ENCODE measurements around the gene LYAR.

LYAR gene

DNA sequence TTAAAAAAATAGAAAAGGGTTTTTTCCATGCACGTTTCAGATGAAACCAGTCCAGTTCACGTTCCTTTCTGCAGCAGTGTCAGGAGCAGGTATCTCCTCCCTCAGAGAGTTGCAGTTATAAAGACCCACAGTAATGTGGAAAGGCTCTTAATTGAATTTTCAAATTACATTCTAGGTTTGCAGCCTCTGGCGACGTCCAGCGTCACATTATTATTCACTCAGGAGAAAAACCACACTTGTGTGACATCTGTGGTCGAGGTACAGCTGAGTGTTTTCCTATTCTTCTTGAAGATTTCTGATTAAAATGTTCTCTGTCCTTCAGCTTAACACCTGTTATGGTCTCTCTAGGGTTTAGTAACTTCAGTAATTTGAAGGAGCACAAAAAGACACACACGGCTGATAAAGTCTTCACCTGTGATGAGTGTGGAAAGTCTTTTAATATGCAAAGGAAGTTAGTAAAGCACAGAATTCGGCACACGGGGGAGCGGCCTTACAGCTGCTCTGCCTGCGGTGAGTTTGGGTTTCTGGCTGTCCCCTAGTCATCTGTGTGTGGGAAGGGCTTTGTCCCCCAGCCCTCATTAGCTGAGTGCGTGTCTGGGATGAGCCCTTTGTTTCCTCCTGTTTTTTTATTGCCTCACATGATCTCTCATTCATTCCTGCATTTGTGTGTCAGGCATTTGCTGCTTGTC, 25.7 kb upstream of the LYAR start:
- no peak for DNase-seq

DNA sequence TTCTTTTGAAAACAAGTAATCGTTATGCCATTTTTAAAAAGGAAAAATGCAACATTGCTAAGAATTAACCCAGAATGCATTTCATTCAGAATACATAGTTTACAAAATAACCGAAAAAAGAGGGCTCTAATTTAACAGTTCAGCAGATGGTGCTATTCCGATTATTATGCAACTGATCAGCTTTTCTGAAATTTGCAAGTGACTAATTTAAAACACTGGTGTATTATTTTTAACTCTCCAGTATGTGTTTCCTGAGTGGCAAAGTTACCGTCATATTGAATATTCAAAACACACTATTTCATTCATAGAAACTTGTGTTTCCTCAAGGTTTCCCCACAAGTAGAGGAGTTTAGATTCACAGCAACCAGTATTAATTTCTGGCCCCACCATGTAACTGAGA, 21.2 kb upstream of the LYAR start:
- DNase-seq, result no peak

DNA sequence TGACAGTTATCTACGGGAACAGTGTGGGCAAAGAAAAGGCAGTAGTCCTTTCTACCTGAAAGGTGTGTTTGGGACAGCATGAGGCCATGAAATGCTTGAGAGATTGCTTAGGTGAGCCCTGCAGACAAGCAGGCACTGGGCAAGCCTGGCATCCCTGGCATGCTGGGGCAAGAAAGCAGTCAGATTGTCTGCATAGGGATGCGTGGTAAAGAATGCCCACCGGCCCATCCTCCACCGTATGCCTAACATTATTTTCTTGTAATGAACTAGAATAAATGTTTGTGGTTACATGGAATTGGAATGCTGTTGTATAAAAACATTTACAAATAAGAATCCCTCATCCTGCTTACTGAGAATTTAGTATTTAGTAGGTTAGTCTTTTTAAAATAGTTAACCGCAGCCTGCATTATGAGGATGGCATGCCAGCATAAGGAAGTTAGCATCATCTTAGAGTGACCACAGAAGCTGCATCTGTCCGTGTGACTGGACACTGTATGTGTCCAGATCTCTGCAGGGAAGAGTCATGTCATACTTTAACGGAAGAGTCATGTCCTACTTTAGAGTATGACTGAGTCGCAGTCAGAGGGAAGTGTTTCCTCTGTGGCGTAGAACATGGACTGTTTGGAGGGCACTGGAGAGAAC, 19.0 kb upstream of the LYAR start:
- DNase-seq, result peak; percentile 89

DNA sequence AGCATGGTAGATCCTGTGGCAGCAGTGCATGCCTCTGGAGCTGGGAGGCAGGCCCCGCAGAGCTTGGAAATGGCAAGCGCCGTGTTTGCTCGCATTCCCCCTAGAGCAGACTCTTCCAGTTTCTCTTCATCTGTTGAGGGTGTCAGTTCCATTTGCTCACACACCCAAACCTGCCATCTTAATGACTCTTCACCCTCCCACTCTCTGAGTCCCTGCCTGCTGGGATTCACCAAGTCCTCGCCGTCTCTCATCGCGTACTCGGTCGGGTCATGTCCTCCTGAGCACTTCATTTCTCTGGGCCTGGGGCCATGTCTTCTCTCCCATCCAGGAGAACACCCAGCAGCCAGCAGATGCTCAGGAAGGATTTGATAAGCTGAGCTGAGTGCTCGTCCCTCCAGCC, 17.0 kb upstream of the LYAR start:
- no peak for DNase-seq

DNA sequence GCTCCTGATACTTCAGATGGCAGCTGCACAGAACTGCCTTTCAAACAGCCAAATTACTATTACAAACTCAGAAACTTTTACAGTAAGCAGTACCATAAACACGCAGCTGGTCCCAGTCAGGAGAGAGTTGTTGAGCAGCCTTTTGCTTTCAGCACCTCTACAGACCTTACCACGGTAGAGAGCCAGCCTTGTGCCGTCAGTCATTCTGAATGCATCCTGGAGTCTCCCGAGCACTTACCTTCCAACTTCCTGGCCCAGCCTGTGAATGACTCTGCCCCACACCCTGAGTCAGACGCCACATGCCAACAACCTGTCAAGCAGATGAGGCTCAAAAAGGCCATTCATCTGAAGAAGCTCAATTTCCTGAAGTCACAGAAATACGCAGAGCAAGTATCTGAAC, 12.5 kb upstream of the LYAR start:
- no peak for DNase-seq

DNA sequence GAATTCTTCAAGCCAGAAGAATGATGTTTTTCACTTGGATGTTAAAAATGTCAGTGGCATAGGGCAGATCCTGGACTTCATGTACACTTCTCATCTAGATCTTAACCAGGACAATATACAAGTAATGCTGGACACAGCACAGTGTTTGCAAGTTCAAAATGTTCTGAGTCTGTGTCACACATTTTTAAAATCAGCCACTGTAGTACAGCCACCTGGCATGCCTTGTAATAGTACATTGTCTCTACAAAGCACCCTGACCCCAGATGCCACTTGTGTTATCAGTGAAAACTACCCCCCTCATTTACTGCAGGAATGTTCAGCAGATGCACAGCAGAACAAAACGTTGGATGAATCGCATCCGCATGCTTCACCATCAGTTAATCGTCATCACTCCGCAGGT, 12.0 kb upstream of the LYAR start:
- DNase-seq, result no peak

DNA sequence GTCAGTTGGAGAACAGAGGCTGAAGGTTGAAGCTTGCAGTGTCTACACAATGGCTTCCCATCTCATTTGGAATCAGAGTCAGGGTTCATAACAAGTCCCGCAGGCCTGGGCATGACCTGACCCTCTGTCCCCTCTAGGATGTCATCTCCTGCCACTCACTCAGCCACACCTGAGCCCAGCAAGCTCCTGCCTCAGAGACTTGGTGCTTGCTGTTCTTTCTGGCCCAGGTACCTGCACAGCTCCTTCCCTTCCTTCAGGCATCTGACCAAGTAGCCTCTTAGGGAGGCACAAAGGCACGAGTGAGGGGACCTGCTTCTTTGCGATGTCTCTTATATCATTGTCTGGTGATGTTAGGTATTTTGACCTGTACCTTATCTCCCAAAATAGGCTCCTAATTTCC, 9.1 kb upstream of the LYAR start:
- no peak for DNase-seq

DNA sequence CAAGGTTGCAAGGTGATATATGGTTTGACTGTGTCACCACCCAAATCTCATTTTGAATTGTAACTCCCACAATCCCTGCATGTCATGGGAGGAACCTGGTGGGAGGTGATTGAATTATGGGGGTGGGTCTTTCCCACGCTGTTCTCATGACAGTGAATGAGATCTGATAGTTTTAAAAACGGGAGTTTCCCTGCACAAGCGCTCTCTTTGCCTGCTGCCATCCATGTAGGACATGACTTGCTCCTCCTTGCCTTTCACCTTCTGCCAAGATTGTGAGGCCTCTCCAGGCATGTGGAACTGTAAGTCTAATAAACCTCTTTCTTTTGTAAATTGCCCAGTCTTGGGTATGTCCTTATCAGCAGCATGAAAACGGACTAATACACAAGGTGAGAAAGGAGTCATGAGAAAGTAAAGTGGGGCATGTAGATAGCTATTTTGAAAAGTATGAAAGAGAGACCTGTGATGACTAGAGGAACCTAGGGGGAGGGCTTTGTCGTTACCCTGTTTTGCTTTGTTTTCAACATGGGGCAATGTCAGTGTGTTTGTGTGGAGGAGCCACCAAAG, 6.4 kb upstream of the LYAR start:
- DNase-seq, result no peak

DNA sequence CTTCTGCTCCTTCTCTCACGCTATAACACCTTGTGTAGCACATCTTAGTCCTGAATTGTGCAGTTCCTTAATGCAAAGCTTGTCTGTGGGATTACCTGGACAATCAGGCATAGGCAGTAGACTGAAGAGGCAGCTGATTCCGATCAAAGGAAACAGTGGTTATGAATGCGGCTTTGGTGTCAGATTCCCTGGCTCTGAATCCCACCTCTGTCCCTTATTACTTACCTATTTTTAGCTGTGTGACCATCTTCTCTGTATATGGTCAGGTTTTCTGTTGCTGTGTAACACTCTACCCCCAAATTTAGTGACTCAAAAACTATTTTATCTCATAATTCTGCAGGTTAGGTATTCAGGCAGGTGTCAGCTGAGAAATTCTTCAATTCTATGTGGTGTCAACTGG, 3.3 kb upstream of the LYAR start:
- DNase-seq, result no peak

DNA sequence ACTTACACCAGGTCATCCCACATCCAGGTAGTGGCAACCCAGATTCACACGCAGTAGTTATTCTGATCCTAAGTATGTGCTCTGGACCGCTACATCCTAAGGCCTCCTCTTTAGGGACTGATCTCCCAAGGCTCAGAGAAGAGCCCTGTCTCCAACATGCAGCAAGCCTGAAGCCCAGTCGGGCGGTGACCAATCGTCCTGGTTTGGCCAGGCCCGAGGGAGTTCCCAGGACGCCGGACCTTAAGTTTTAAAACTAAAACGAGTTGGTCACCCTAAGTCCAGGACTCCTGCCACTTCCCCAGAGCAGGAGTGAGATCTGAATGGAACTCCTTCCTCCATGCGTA, 385 bp downstream of the LYAR start:
- DNase-seq, result no peak

DNA sequence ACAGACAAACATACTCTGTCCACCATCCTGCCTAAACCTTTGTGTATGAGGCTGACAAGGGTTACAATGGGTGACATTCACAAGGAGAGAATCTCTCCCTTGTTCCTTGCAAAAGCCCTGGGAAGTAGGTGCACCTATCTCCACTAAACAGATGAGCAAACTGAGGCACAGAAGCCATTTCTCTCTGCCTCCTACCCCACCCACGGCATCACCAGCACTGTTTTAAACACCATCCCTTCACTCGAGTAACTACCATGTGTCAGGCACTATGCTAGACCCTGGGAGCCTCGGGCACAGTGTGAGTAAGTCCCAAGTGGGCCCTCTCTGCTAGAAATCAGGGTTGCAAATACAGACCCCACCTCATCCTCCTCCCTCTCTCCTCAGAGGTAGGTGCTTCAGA, 899 bp downstream of the LYAR start:
- DNase-seq, result peak; percentile 4

DNA sequence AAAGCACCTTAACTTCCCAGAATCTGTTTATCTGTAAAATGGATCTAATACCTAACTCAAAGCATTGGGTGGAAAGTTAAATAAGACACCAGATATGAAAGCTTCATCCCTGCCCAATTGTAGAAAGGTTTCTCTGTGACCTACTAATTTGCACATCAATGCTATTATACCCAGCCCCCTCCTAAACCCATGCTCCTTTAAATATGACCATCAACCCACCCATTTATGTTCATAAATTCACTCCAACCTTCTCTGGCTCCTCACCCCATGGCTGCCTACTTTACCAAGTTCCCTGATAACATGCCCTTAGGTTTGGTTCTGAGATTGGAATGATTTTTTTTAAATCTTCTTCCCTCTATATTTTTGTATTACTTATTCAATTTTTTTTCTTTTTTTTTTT, 1.9 kb downstream of the LYAR start:
- DNase-seq, result no peak

DNA sequence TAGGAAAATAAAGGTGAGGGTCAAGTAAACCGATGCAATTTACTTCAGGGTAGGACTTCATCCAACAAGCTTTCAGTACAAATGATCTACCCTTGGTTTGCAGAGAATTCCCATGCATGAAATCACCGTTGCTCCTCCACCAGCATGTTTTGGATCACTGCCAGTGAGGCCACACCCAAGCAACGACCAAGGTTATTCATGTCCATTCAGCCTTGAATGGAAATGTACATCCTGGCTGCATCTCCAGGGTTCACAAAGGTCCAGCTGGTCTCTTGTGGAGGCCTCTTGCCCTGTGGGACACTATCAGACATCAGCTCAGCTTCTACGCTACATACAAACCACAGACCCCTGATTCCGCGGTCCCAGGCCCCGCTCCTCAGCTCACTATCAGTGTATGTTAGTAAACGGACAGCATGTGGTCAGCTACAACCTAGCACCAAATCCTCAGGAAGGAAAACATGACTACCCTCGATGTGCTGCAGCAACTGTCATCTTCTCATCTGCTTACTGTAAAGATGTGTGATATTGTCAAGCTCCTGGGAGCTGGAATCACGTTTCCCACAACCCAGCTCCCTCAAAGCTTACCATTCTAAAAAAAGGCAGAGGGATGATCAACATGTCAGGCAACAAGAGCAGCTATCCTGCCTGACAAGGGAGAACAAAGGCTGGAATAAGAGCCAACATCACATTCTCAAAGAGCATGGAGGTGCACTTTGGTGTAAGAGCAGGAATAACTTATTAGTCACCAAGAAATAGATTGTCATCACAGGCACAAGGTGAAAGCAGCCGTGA, 4.9 kb downstream of the LYAR start:
- peak; percentile 16 for DNase-seq

DNA sequence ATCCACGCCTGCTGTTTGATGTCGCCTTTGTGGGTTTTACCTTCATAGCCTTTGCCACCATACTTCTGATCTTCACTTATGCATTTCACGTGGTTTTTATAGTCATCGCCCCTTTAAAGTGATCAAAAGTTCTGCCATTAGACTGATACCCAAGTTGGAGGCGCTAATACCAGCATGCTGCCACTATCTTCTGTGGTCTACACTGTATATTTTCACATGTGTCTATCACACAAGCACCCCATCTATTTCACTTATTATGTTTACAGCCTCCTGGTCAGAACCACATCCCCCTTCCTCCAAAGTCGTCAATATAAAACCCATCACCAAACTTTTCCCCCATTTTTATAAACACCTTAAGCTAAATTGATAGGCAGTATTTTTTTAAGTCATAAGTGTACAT, 8.2 kb downstream of the LYAR start:
- no peak for DNase-seq

DNA sequence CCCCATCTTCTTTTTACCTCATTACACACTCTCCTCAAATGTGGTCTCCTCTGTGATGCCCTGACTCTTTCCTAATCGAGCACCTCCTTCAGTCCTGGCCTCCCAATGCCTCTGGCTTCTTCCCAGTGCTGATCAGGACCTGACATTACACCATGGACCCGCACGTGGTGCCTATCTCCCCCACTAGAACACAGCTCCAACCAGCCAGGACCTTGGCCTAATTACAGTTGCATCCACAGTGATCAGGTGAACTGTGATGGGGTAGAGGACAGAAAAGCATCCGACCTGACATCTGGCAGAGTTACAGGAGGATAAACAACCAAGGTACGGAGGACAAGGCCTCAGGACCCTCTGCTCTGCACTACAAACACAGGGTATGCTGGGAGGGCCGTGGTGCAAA, 12.4 kb downstream of the LYAR start:
- no peak for DNase-seq

DNA sequence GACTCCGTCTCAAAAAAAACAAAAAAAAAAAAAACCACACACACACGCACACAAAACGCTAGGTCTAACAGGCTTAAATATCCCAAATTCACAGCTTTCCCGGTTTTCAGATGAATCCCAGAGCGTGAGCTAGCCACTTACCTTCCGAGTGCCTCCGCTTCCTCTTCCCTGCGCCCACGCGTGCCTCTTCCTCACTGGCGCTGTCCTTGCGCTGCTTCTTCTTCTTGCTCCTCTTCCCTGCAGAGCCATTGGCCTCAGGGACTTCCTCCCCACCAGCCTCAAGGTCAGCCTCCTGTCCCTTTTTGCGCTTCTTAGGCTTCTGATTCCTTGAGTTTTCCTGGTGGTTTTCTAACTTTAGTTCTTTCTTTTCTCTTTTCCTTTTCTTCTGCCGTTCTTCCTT, 15.7 kb downstream of the LYAR start:
- no peak for DNase-seq

DNA sequence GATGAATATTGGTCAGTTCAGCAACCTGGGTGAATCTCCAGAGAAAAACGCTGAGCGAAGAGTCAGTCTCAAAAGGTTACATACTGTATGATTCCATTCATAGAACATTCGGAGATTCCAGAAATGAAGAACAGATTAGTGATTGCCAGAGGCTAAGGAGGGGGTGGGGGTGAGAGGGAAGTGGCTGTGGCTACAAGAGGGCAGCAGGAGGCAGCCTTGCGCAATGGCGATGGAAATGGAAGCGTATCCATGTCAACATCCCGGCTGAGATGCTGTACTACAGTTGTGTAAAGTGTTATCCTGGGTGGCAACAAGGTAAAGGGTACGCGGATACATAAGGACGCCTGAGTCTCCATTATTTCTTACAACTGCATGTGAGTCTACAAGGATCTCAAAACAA, 18.0 kb downstream of the LYAR start:
- peak; percentile 22 for DNase-seq

DNA sequence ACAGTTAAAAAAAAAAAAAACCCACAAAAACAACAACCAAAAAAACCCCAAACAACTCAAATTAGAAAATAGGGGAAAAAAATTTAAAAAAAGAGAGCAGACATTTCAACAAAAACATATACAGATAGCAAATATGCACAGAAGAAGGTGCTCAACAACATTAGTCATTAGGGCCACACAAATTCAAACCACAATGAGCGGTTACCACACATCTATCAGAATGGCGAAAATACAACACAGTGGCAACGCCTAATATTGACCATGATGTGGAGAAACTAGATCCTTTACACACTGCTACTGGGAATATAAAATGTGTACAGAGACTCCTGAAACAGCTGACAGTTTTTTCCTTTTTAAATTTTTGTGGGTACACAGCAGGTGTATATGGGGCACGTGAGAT, 19.4 kb downstream of the LYAR start:
- DNase-seq, result peak; percentile 9

DNA sequence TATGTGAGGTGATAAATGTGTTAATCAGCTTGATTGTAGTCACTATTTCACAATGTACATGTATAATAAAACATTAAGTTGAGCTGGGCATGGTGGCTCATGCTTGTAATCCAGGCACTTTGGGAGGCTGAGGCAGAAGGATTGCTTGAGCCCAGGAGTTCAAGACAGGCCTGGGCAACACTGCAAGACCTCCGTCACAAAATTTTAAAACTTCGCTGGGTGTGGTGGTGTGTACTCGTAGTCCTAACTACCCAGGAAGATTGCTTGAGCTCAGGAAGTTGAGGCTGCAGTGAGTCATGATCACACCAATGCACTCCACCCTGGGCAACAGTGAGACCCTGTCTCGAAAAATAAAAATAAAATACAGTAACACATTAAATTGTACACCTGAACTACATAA, 20.1 kb downstream of the LYAR start:
- peak; percentile 6 for DNase-seq

DNA sequence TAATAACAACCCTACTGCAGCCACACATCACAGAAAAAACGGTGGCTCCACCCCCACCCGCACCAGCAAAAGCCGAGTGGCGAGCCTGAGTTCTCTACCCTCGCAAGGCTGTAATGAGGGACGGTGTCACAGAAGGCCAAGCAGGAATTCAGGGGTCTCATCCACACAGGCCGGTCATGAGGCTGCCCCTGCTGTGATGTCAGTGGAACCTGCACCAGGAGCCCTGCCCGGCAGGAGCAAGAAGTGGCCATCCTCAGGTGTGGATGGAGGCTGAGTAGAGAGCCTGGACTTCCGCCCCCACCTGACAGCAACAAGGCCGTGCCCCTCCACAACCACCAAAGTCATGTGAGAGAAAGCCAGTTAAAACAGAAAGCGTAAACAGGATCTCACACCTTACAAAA, 20.6 kb downstream of the LYAR start:
- DNase-seq, result no peak

DNA sequence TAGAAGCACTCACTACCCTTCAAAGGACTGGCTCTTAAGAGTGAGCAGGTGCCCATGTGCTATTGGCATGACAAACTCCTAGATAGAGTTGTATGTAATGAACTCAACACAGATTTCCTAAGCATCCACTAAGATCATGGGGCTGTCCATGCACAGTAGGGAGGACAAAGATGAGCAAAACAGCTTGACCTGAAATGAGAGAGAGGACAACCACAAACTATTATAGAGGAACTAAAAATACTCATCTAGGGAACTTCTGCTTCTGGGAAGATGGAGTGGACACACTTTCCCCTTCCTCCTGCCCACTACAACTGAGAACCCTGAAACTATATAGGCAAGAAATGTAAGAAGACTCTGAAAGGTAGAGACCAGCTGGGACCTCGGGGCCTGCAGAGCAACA, 21.2 kb downstream of the LYAR start:
- DNase-seq, result no peak

DNA sequence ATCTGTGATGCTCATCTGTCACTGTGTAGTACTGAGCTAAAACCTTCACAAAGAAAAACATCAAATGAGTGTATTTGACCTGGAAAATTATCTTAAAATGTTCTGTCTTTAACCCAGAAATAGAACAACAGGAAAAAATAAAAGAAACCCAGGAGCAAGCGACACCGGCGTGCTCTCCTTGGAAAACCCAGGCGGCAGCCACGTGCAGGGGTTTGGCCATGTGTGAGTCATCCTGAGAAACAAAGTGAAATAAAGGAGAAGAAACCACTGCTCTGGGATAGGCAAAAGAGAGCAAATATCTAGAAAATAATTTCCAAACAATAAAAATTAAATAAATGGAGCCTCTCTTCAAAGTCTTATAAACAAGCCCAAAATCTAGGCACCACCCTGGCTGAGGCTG, 22.0 kb downstream of the LYAR start:
- DNase-seq, result no peak

DNA sequence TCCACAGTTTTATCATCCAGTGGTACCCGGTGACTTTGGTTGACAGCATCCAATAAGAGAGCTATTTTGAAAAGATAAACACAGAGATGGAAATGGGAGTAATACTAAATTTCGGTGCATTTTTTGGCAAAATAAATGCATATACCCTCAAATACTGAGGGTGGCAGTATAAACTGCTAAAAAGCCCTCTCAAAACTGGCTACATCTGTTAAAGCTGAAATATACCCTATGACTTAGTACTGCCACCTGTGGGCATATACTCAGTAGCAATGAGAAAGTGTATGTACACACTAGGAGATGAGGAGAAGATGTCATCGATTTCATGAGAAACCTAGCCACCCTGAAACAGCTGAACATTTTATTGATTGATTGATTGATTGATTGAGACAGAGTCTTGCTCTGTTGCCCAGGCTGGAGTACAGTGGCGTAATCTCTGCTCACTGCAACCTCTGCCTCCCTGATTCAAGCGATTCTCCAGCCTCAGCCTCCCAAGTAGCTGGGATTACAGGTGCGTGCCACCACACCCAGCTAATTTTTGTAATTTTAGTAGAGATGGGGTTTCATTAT, 29.7 kb downstream of the LYAR start:
- peak; percentile 64 for DNase-seq

Measured in EL (cell line).